CD4-positive, alpha-beta T cell (primary cell): ENCODE results near the gene RBFOX1. TPM values are rescaled to one million over a fixed set of nuclear protein-coding genes. Genes with fewer than 3 reads are reported as not detected.

Experiments used
- ATAC-seq: fragments of 200-7000 bp; cut with Tn5 transposase; one replicate; pipeline ENCODE4 v1.10.0; 2022; ENCODE audit warnings: mild to moderate bottlenecking; ENCODE audit not compliant: poor library complexity
- CTCF ChIA-PET: fragments of 350-600 bp; sonication (Branson Sonifier 250); formaldehyde crosslinking; loops from one replicate; lab custom pipeline; 2021; ENCODE audit warnings: antibody characterized with exemption, inconsistent platforms; lab: Charles Lee
- POLR2A ChIA-PET: fragments of 350-600 bp; sonication (Branson Sonifier 250); formaldehyde crosslinking; loops from one replicate; lab custom pipeline; 2021; ENCODE audit warnings: antibody characterized with exemption, inconsistent platforms; lab: Charles Lee
- DNase-seq, 14 experiments: peaks; one replicate each; pipeline ENCODE4 v3.0.0-alpha.2; 2013 to 2020; ENCODE audit warnings: mixed read lengths in 2 of 14
- H3K27ac ChIP-seq, 2 donors: one replicate each; pipeline versions ENCODE4 v1.5.1 to v1.7.0; 2013; ENCODE audit warnings: low read length in 2 of 2, low read depth in 1 of 2, mild to moderate bottlenecking in 1 of 2
- H3K27me3 ChIP-seq, 2 experiments: 1 replicate in 1 of 2; 2 replicates in 1 of 2; pipeline versions ENCODE4 v1.6.1 to v1.7.0; 2013; ENCODE audit warnings: low read length in 2 of 2, control low read depth in 1 of 2, mild to moderate bottlenecking in 1 of 2, moderate library complexity in 1 of 2; ENCODE audit not compliant: insufficient read depth in 2 of 2, control insufficient read depth in 1 of 2
- H3K36me3 ChIP-seq: one replicate; pipeline ENCODE4 v1.6.1; 2013; ENCODE audit warnings: low read length, control low read depth; ENCODE audit not compliant: insufficient read depth
- H3K4me1 ChIP-seq: one replicate; pipeline ENCODE4 v1.6.1; 2013; ENCODE audit warnings: low read length, control low read depth; ENCODE audit not compliant: insufficient read depth
- H3K4me3 ChIP-seq: one replicate; pipeline ENCODE4 v1.5.1; 2013; ENCODE audit warnings: mild to moderate bottlenecking, low read length, moderate library complexity
- H3K9me3 ChIP-seq, 2 experiments: 1 replicate in 1 of 2; 2 replicates in 1 of 2; pipeline versions ENCODE4 v1.6.1 to v1.7.0; 2013; ENCODE audit warnings: low read length in 2 of 2, mild to moderate bottlenecking in 2 of 2, control low read depth in 1 of 2, moderate library complexity in 1 of 2; ENCODE audit not compliant: control insufficient read depth in 1 of 2, insufficient read depth in 1 of 2
- H3K27ac Mint-ChIP-seq: one replicate; pipeline ENCODE4 v1.8.0; 2020; ENCODE audit warnings: mixed read lengths
- H3K27me3 Mint-ChIP-seq: one replicate; pipeline ENCODE4 v1.8.0; 2021; ENCODE audit warnings: mixed read lengths
- H3K36me3 Mint-ChIP-seq: one replicate; pipeline ENCODE4 v1.8.0; 2021; ENCODE audit warnings: low read depth, mixed read lengths
- H3K4me1 Mint-ChIP-seq: one replicate; pipeline ENCODE4 v1.8.0; 2021; ENCODE audit warnings: low read depth, mixed read lengths
- H3K4me3 Mint-ChIP-seq: one replicate; pipeline ENCODE4 v1.8.0; 2020; ENCODE audit warnings: mild to moderate bottlenecking, mixed read lengths
- H3K9me3 Mint-ChIP-seq: one replicate; pipeline ENCODE4 v1.8.0; 2020; ENCODE audit warnings: mixed read lengths
- CTCF ChIP-seq: fragments of 200-600 bp; IDR thresholded peaks from one replicate; pipeline ENCODE4 v1.8.0; 2022; ENCODE audit warnings: antibody characterized with exemption, mild to moderate bottlenecking
- intact Hi-C, 2 experiments: fragments of 100-400 bp; cut with DNase I in 1 of 2; cut with micrococcal nuclease in 1 of 2; formaldehyde crosslinking; loops; one replicate each; pipeline versions ENCODE4 v1.15.1 to v1.9.0; 2023 to 2025; cut with DNase I, micrococcal nuclease
- total RNA-seq, 174 experiments: library from RNA in 2 of 174; stranded (reverse) in 2 of 174; gene quantifications; one replicate each; pipeline ENCODE4 v1.2.3 and lab custom pipeline; 2021 to 2026

The RBFOX1 gene
- total RNA-seq, 2 experiments from 2014 or later, result not detected

- no peaks in the 10 kb centered on the region for H3K36me3 ChIP-seq
- no peaks in the 10 kb centered on the region for H3K27me3 Mint-ChIP-seq
- peaks cover 7 to 22% of the 10 kb centered on the region in 2 experiments for H3K9me3 ChIP-seq
- no peak for TF ChIP-seq CTCF
- no peak overlapping the region for H3K27ac ChIP-seq
- no peak overlapping the region for H3K27ac Mint-ChIP-seq
- H3K36me3 Mint-ChIP-seq, result no peaks in the 10 kb centered on the region
- POLR2A ChIA-PET, result no interaction called here
- DNase-seq (no peak), ATAC-seq (no peak)
- no peaks in the 10 kb centered on the region for H3K27me3 ChIP-seq
- H3K4me1 ChIP-seq, result no peaks in the 10 kb centered on the region
- intact Hi-C loops, result no loop called here
- H3K4me3 ChIP-seq, result no peak overlapping the region
- H3K4me3 Mint-ChIP-seq, result no peak overlapping the region
- CTCF ChIA-PET, result no interaction called here
- H3K4me1 Mint-ChIP-seq, result no peaks in the 10 kb centered on the region
- H3K9me3 Mint-ChIP-seq, result peaks cover 7% of the 10 kb centered on the region
These were observed 184.9 kb downstream of the RBFOX1 start for GRCh38 chr16:7517496-7517895.

DNA sequence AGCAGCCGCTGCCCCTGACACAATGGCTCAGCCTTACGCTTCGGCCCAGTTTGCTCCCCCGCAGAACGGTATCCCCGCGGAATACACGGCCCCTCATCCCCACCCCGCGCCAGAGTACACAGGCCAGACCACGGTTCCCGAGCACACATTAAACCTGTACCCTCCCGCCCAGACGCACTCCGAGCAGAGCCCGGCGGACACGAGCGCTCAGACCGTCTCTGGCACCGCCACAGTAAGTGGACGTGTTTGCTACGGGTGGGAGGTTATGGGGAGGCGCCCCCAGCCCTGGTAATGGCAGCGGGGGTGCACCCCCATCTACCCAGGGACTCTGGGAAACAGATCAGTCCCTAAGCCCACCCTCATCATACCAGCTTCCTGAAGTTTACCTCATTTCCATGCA lies 185.5 kb downstream of the RBFOX1 start:
- Mint-ChIP-seq H3K36me3 (no peaks in the 10 kb centered on the region), H3K9me3 (peaks cover 7% of the 10 kb centered on the region), H3K4me1 (no peaks in the 10 kb centered on the region), H3K4me3 (no peak overlapping the region), H3K27ac (no peak overlapping the region), H3K27me3 (no peaks in the 10 kb centered on the region)
- Histone ChIP-seq H3K27me3 (no peaks in the 10 kb centered on the region), H3K36me3 (no peaks in the 10 kb centered on the region), H3K4me1 (no peaks in the 10 kb centered on the region), H3K4me3 (no peak overlapping the region), H3K27ac (no peak overlapping the region), H3K9me3 (peaks cover 7 to 18% of the 10 kb centered on the region in 2 experiments)
- DNase-seq (no peak), ATAC-seq (no peak)
- intact Hi-C loops, result no loop called here
- TF ChIP-seq CTCF, result no peak
- ChIA-PET CTCF (no interaction called here), POLR2A (no interaction called here)

GRCh38 chr16:7521834-7522233 lies 189.2 kb downstream of the RBFOX1 start:
- ChIA-PET POLR2A (no interaction called here), CTCF (no interaction called here)
- peaks cover 7% of the 10 kb centered on the region for H3K9me3 Mint-ChIP-seq
- no peaks in the 10 kb centered on the region for H3K4me1 ChIP-seq
- peaks cover 0 to 13% of the 10 kb centered on the region in 2 experiments for H3K9me3 ChIP-seq
- no peak for TF ChIP-seq CTCF
- intact Hi-C loops, result no loop called here
- no peaks in the 10 kb centered on the region for H3K36me3 ChIP-seq
- H3K27me3 Mint-ChIP-seq, result no peaks in the 10 kb centered on the region
- no peak overlapping the region for H3K4me3 ChIP-seq
- no peaks in the 10 kb centered on the region for H3K27me3 ChIP-seq
- H3K4me1 Mint-ChIP-seq, result no peaks in the 10 kb centered on the region
- DNase-seq (no peak), ATAC-seq (no peak)
- H3K4me3 Mint-ChIP-seq, result no peak overlapping the region
- no peak overlapping the region for H3K27ac ChIP-seq
- no peak overlapping the region for H3K27ac Mint-ChIP-seq
- no peaks in the 10 kb centered on the region for H3K36me3 Mint-ChIP-seq
